Nephron (organoid): Measurements from ENCODE around the gene ATP6V0C.

ENCODE experiments used
- H3K27ac Mint-ChIP-seq, 3 experiments: 2 replicates each; pipeline ENCODE4 v1.8.0; 2020; ENCODE audit warnings: mixed read lengths in 3 of 3, mild to moderate bottlenecking in 2 of 3, moderate library complexity in 1 of 3
- H3K27me3 Mint-ChIP-seq: 2 replicates; pipeline ENCODE4 v1.8.0; 2021; ENCODE audit warnings: low read depth, mild to moderate bottlenecking, moderate library complexity, mixed read lengths
- H3K36me3 Mint-ChIP-seq: 2 replicates; pipeline ENCODE4 v1.8.0; 2020; ENCODE audit warnings: low read depth, mixed read lengths
- H3K4me1 Mint-ChIP-seq: 2 replicates; pipeline ENCODE4 v1.8.0; 2020; ENCODE audit warnings: mixed read lengths
- H3K4me3 Mint-ChIP-seq, 3 experiments: 2 replicates each; pipeline ENCODE4 v1.8.0; 2020; ENCODE audit warnings: mild to moderate bottlenecking in 3 of 3, mixed read lengths in 3 of 3, moderate library complexity in 2 of 3
- H3K9me3 Mint-ChIP-seq: 2 replicates; pipeline ENCODE4 v1.8.0; 2020; ENCODE audit warnings: mixed read lengths
- CTCF ChIP-seq, 3 experiments: fragments of 200-600 bp; sonication (generic); IDR thresholded peaks; one replicate each; pipeline ENCODE4 v1.5.0; 2021; ENCODE audit warnings: antibody characterized with exemption in 3 of 3; ENCODE audit not compliant: unreplicated experiment in 3 of 3

The ATP6V0C gene

GRCh38 chr16:2500430-2500917 lies 13.3 kb upstream of the ATP6V0C start:
- H3K9me3 Mint-ChIP-seq, result no peaks in the 10 kb centered on the region
- no peak overlapping the region for H3K27ac Mint-ChIP-seq
- H3K4me1 Mint-ChIP-seq, result peaks cover 26% of the 10 kb centered on the region
- no peak for TF ChIP-seq CTCF (IDR thresholded peaks at IDR 0.05; ENCODE audit: unreplicated experiment in 3 of 3)
- peaks cover 6% of the 10 kb centered on the region for H3K36me3 Mint-ChIP-seq
- H3K27me3 Mint-ChIP-seq, result no peaks in the 10 kb centered on the region
- no peak overlapping the region for H3K4me3 Mint-ChIP-seq

GRCh38 chr16:2500918-2501750 lies 12.6 kb upstream of the ATP6V0C start:
- Mint-ChIP-seq H3K36me3 (peaks cover 6% of the 10 kb centered on the region), H3K4me3 (peak overlapping the region; percentile 60 to 76 (median 71)), H3K9me3 (no peaks in the 10 kb centered on the region), H3K27ac (peak overlapping the region; percentile 70 to 98 (median 83)), H3K4me1 (peaks cover 29% of the 10 kb centered on the region), H3K27me3 (no peaks in the 10 kb centered on the region)
- peak; percentile 98 to 99 (median 99) for TF ChIP-seq CTCF (IDR thresholded peaks at IDR 0.05; ENCODE audit: unreplicated experiment in 3 of 3)

- Mint-ChIP-seq H3K4me1 (peaks cover 29% of the 10 kb centered on the region), H3K36me3 (peaks cover 6% of the 10 kb centered on the region), H3K27me3 (no peaks in the 10 kb centered on the region), H3K9me3 (no peaks in the 10 kb centered on the region), H3K27ac (peak overlapping the region; percentile 95 to 98 (median 98)), H3K4me3 (peak overlapping the region; percentile 71 to 74 (median 72))
- TF ChIP-seq CTCF (IDR thresholded peaks at IDR 0.05; ENCODE audit: unreplicated experiment in 3 of 3), result no peak
Observed at GRCh38 chr16:2501946-2502895, 11.5 kb upstream of the ATP6V0C start.

- Mint-ChIP-seq H3K27ac (peak overlapping the region; percentile 71 to 92 (median 88)), H3K36me3 (peaks cover 3% of the 10 kb centered on the region), H3K27me3 (no peaks in the 10 kb centered on the region), H3K9me3 (no peaks in the 10 kb centered on the region), H3K4me1 (peaks cover 30% of the 10 kb centered on the region), H3K4me3 (no peak overlapping the region)
- TF ChIP-seq CTCF (IDR thresholded peaks at IDR 0.05; ENCODE audit: unreplicated experiment in 3 of 3), result no peak
Observed at GRCh38 chr16:2505695-2506094, 8.1 kb upstream of the ATP6V0C start.

- H3K9me3 Mint-ChIP-seq, result no peaks in the 10 kb centered on the region
- H3K36me3 Mint-ChIP-seq, result peaks cover 3% of the 10 kb centered on the region
- no peak for TF ChIP-seq CTCF (IDR thresholded peaks at IDR 0.05; ENCODE audit: unreplicated experiment in 3 of 3)
- no peaks in the 10 kb centered on the region for H3K27me3 Mint-ChIP-seq
- H3K27ac Mint-ChIP-seq, result peak overlapping the region in 2 of 3 experiments; percentile 50 to 70
- no peak overlapping the region for H3K4me3 Mint-ChIP-seq
- peaks cover 41% of the 10 kb centered on the region for H3K4me1 Mint-ChIP-seq
Observed at GRCh38 chr16:2507052-2507659, 6.6 kb upstream of the ATP6V0C start.
